ENCODE data around the gene LZTS3. TPM values are rescaled to one million over a fixed set of nuclear protein-coding genes. Genes with fewer than 3 reads are reported as not detected.

The LZTS3 gene
- total RNA-seq, 1 experiment from 2014 or later, result 6.1 TPM

GRCh38 chr20:3213226-3213625, 39.9 kb upstream of the LZTS3 start:
- H3K27ac ChIP-seq (ENCODE audit: low read depth, low read length, poor library complexity, severe bottlenecking), result no peak overlapping the region
- no peak overlapping the region for H3K4me3 ChIP-seq (ENCODE audit: low read depth, low read length, poor library complexity, severe bottlenecking)
- no peaks in the 10 kb centered on the region for H3K4me1 ChIP-seq (ENCODE audit: insufficient read depth, low read length, poor library complexity, severe bottlenecking)
- TF ChIP-seq EZH2 (IDR thresholded peaks at IDR 0.05; ENCODE audit: borderline replicate concordance, low read depth, low read length, poor library complexity, severe bottlenecking) (no peak), CTCF (conservative IDR thresholded peaks at IDR 0.05; ENCODE audit: low read depth, low read length) (no peak)
- no peak for DNase-seq (ENCODE audit: low spot score)
- ChIA-PET CTCF (no interaction called here), POLR2A (ENCODE audit: low non-redundant PET) (no interaction called here)
- H3K27me3 ChIP-seq (replicated peaks; ENCODE audit: insufficient read depth, low read depth, low read length, poor library complexity), result no peaks in the 10 kb centered on the region
- intact Hi-C loops (cut with micrococcal nuclease; ENCODE audit: unreplicated experiment), result no loop called here
- H3K9me3 ChIP-seq (ENCODE audit: low read depth, low read length, poor library complexity, severe bottlenecking), result no peaks in the 10 kb centered on the region
- BruUV-seq (replicated peaks), result no TSS peak
- peaks cover 19% of the 10 kb centered on the region for H3K36me3 ChIP-seq (ENCODE audit: insufficient read depth, low read length, poor library complexity, severe bottlenecking)

- ChIA-PET CTCF (no interaction called here), POLR2A (ENCODE audit: low non-redundant PET) (interaction anchor here (0.6 kb wide), 1 partner anchor 375 kb away, joined by 4 read pairs; no protein-coding TSS in a partner anchor)
- peak overlapping the region; percentile 83 for H3K27ac ChIP-seq (ENCODE audit: low read depth, low read length, poor library complexity, severe bottlenecking)
- no TSS peak for BruUV-seq (replicated peaks)
- no peaks in the 10 kb centered on the region for H3K27me3 ChIP-seq (replicated peaks; ENCODE audit: insufficient read depth, low read depth, low read length, poor library complexity)
- intact Hi-C loops (cut with micrococcal nuclease; ENCODE audit: unreplicated experiment), result no loop called here
- H3K4me1 ChIP-seq (ENCODE audit: insufficient read depth, low read length, poor library complexity, severe bottlenecking), result no peaks in the 10 kb centered on the region
- peak overlapping the region; percentile 81 for H3K4me3 ChIP-seq (ENCODE audit: low read depth, low read length, poor library complexity, severe bottlenecking)
- H3K36me3 ChIP-seq (ENCODE audit: insufficient read depth, low read length, poor library complexity, severe bottlenecking), result peaks cover 13% of the 10 kb centered on the region
- TF ChIP-seq EZH2 (IDR thresholded peaks at IDR 0.05; ENCODE audit: borderline replicate concordance, low read depth, low read length, poor library complexity, severe bottlenecking) (no peak), CTCF (conservative IDR thresholded peaks at IDR 0.05; ENCODE audit: low read depth, low read length) (no peak)
- DNase-seq (ENCODE audit: low spot score), result no peak
- no peaks in the 10 kb centered on the region for H3K9me3 ChIP-seq (ENCODE audit: low read depth, low read length, poor library complexity, severe bottlenecking)
Observed at GRCh38 chr20:3210346-3210745, 37.0 kb upstream of the LZTS3 start.

GRCh38 chr20:3209946-3210317, 36.6 kb upstream of the LZTS3 start:
- POLR2A ChIA-PET (ENCODE audit: low non-redundant PET), result interaction anchor here (0.6 kb wide), 1 partner anchor 107 kb away, joined by 12 read pairs; no protein-coding TSS in a partner anchor
- peak overlapping the region; percentile 83 for H3K27ac ChIP-seq (ENCODE audit: low read depth, low read length, poor library complexity, severe bottlenecking)
- DNase-seq (ENCODE audit: low spot score), result no peak

More at GRCh38 chr20:3209946-3210317, 36.6 kb upstream of the LZTS3 start:
- no peaks in the 10 kb centered on the region for H3K4me1 ChIP-seq (ENCODE audit: insufficient read depth, low read length, poor library complexity, severe bottlenecking)
- no TSS peak for BruUV-seq (replicated peaks)
- peak overlapping the region; percentile 81 for H3K4me3 ChIP-seq (ENCODE audit: low read depth, low read length, poor library complexity, severe bottlenecking)
- TF ChIP-seq EZH2 (IDR thresholded peaks at IDR 0.05; ENCODE audit: borderline replicate concordance, low read depth, low read length, poor library complexity, severe bottlenecking) (no peak), CTCF (conservative IDR thresholded peaks at IDR 0.05; ENCODE audit: low read depth, low read length) (no peak)
- H3K36me3 ChIP-seq (ENCODE audit: insufficient read depth, low read length, poor library complexity, severe bottlenecking), result peaks cover 9% of the 10 kb centered on the region
- H3K27me3 ChIP-seq (replicated peaks; ENCODE audit: insufficient read depth, low read depth, low read length, poor library complexity), result no peaks in the 10 kb centered on the region
- no peaks in the 10 kb centered on the region for H3K9me3 ChIP-seq (ENCODE audit: low read depth, low read length, poor library complexity, severe bottlenecking)
- CTCF ChIA-PET, result interaction anchor here (0.6 kb wide), 2 partner anchors 37 to 467 kb away, joined by 3 to 7 read pairs; no protein-coding TSS in a partner anchor
- intact Hi-C loops (cut with micrococcal nuclease; ENCODE audit: unreplicated experiment), result no loop called here

Measured in A673 (cell line).